A549 (cell line): Measurements from ENCODE around the gene ADARB2. TPM values are rescaled to one million over a fixed set of nuclear protein-coding genes. Genes with fewer than 3 reads are reported as not detected.

Experiments used
- ATAC-seq, 2 experiments: fragments of 200-7000 bp in 1 of 2; fragments of >200 bp in 1 of 2; cut with Nextera tagmentation in 1 of 2; cut with Tn5 transposase in 1 of 2; 3 replicates each; pipeline versions ENCODE4 v1.8.0 to v1.9.1; 2018 to 2020; ENCODE audit warnings: mild to moderate bottlenecking in 1 of 2, moderate library complexity in 1 of 2
- CTCF ChIA-PET: fragments of 300-600 bp; sonication (Branson Sonifier 250); formaldehyde crosslinking; extraction: SDS; loops from one replicate; lab custom pipeline; 2021; ENCODE audit warnings: antibody characterized with exemption, inconsistent platforms; lab: Yijun Ruan, JAX
- POLR2A ChIA-PET: fragments of 350-600 bp; formaldehyde crosslinking; extraction: SDS; loops from one replicate; lab custom pipeline; 2021; ENCODE audit warnings: antibody characterized with exemption, inconsistent platforms; lab: Yijun Ruan, JAX
- DNase-seq, 2 experiments: peaks; one replicate each; pipeline versions ENCODE4 v3.0.0 to v3.0.0-alpha.2; 2011 to 2016; ENCODE audit warnings: low read depth in 1 of 2, low spot score in 1 of 2
- FAIRE-seq: peaks from 2 replicates; lab custom pipeline; 2011; peaks lifted over from hg19 to GRCh38; lab: Jason Lieb, UNC
- H3K27ac ChIP-seq, 2 experiments: fragments of >200 bp; sonication (Bioruptor Twin); formaldehyde crosslinking; 3 replicates each; pipeline ENCODE4 v1.5.1; 2016 to 2017
- H3K4me1 ChIP-seq: fragments of >200 bp; sonication (Bioruptor Twin); formaldehyde crosslinking; 3 replicates; pipeline ENCODE4 v1.6.1; 2016
- H3K4me2 ChIP-seq: fragments of >200 bp; sonication (Bioruptor Twin); formaldehyde crosslinking; 3 replicates; pipeline ENCODE4 v1.6.1; 2016
- H3K4me3 ChIP-seq: fragments of >200 bp; sonication (Bioruptor Twin); formaldehyde crosslinking; 3 replicates; pipeline ENCODE4 v1.5.1; 2016
- H3K9me3 ChIP-seq: fragments of >200 bp; sonication (Bioruptor Twin); formaldehyde crosslinking; 3 replicates; pipeline ENCODE4 v1.6.1; 2016
- BCL3 ChIP-seq: fragments of >200 bp; sonication (Bioruptor Twin); formaldehyde crosslinking; IDR thresholded peaks from 3 replicates; pipeline ENCODE4 v1.6.1; 2016
- CBX8 ChIP-seq: fragments of 200-600 bp; sonication (generic); IDR thresholded peaks from 2 replicates; pipeline ENCODE4 v1.6.1; 2016
- E2F6 ChIP-seq: IDR thresholded peaks from 2 replicates; pipeline ENCODE4 v1.6.1; 2012; ENCODE audit warnings: low read depth, borderline replicate concordance
- EHMT2 ChIP-seq: fragments of 200-600 bp; sonication (generic); IDR thresholded peaks from 2 replicates; pipeline ENCODE4 v1.6.1; 2016; ENCODE audit warnings: antibody characterized with exemption, low read depth, mild to moderate bottlenecking, moderate library complexity
- ELK1 ChIP-seq: fragments of 150-350 bp; IDR thresholded peaks from 2 replicates; pipeline ENCODE4 v1.6.1; 2014; ENCODE audit warnings: low read depth, mild to moderate bottlenecking, low read length
- EP300 ChIP-seq, 2 experiments: fragments of >200 bp; sonication (Bioruptor Twin); formaldehyde crosslinking; IDR thresholded peaks; 2 replicates in 1 of 2; 3 replicates in 1 of 2; pipeline ENCODE4 v1.6.1; 2016 to 2017
- FOSB ChIP-seq: fragments of 250-450 bp; sonication (Bioruptor Pico); IDR thresholded peaks from 2 replicates; pipeline ENCODE4 v1.5.0; 2020; ENCODE audit warnings: mild to moderate bottlenecking, moderate library complexity
- FOXS1 ChIP-seq: fragments of 250-450 bp; sonication (Bioruptor Pico); IDR thresholded peaks from 2 replicates; pipeline ENCODE4 v1.5.0; 2020; ENCODE audit warnings: mild to moderate bottlenecking, moderate library complexity
- GATA3 ChIP-seq: IDR thresholded peaks from 2 replicates; pipeline ENCODE4 v1.6.1; 2012; ENCODE audit warnings: borderline replicate concordance
- HES2 ChIP-seq: fragments of >200 bp; sonication (Bioruptor Twin); formaldehyde crosslinking; IDR thresholded peaks from 2 replicates; pipeline ENCODE4 v1.6.1; 2016
- HOXB13 ChIP-seq: fragments of 250-450 bp; sonication (Bioruptor Pico); IDR thresholded peaks from 2 replicates; pipeline ENCODE4 v1.5.0; 2020; ENCODE audit warnings: low read depth, mild to moderate bottlenecking, moderate library complexity
- HOXB5 ChIP-seq: fragments of 250-450 bp; sonication (Bioruptor Pico); IDR thresholded peaks from 2 replicates; pipeline ENCODE4 v1.5.0; 2020; ENCODE audit warnings: mild to moderate bottlenecking, moderate library complexity
- KDM5A ChIP-seq: fragments of 200-600 bp; sonication (generic); IDR thresholded peaks from 2 replicates; pipeline ENCODE4 v1.6.1; 2016; ENCODE audit warnings: antibody characterized with exemption, mild to moderate bottlenecking
- MAZ ChIP-seq: fragments of 150-350 bp; IDR thresholded peaks from 2 replicates; pipeline ENCODE4 v1.6.1; 2014; ENCODE audit warnings: antibody characterized with exemption, low read depth, low read length, borderline replicate concordance
- NFE2L2 ChIP-seq: fragments of 150-350 bp; conservative IDR thresholded peaks from 2 replicates; pipeline ENCODE4 v1.6.1; 2014; ENCODE audit warnings: low read length
- PBX3 ChIP-seq: IDR thresholded peaks from 2 replicates; pipeline ENCODE4 v1.6.1; 2012
- RAD21 ChIP-seq, 2 experiments: fragments of >200 bp in 1 of 2; sonication (Bioruptor Twin) in 1 of 2; formaldehyde crosslinking in 1 of 2; IDR thresholded peaks in 1 of 2; conservative IDR thresholded peaks in 1 of 2; 2 replicates in 1 of 2; 3 replicates in 1 of 2; pipeline ENCODE4 v1.6.1; 2012 to 2018; ENCODE audit warnings: inconsistent platforms in 1 of 2
- RARB ChIP-seq: fragments of 250-450 bp; sonication (Bioruptor Pico); IDR thresholded peaks from 2 replicates; pipeline ENCODE4 v1.8.0; 2021; ENCODE audit warnings: mild to moderate bottlenecking, moderate library complexity
- RCOR1 ChIP-seq: fragments of 150-350 bp; IDR thresholded peaks from 2 replicates; pipeline ENCODE4 v1.6.1; 2014; ENCODE audit warnings: antibody characterized with exemption, low read length, low read depth
- SMC3 ChIP-seq: fragments of >200 bp; sonication (Bioruptor Twin); formaldehyde crosslinking; IDR thresholded peaks from 3 replicates; pipeline ENCODE4 v1.6.1; 2018; ENCODE audit warnings: inconsistent platforms
- SREBF2 ChIP-seq: fragments of 450-650 bp; IDR thresholded peaks from 2 replicates; pipeline ENCODE4 v1.6.1; 2014; ENCODE audit warnings: mild to moderate bottlenecking, moderate library complexity
- TP53 ChIP-seq: fragments of 250-450 bp; sonication (Bioruptor Pico); IDR thresholded peaks from 2 replicates; pipeline ENCODE4 v1.5.0; 2021; ENCODE audit warnings: mild to moderate bottlenecking, moderate library complexity
- USF2 ChIP-seq: fragments of 450-650 bp; IDR thresholded peaks from 2 replicates; pipeline ENCODE4 v1.6.1; 2014; ENCODE audit warnings: antibody characterized with exemption
- ZC3H11A ChIP-seq: fragments of 450-650 bp; IDR thresholded peaks from 2 replicates; pipeline ENCODE4 v1.6.1; 2014; ENCODE audit warnings: antibody characterized with exemption, mild to moderate bottlenecking
- WGBS: methylation state at CpG from one replicate; pipeline ENCODE4 v1.1.6; 2017; ENCODE audit errors: missing lambda C conversion rate; 5-methylcytosine and 5-hydroxymethylcytosine counted together
- polyA plus RNA-seq, 4 experiments: library from polyadenylated mRNA; depleted of rRNA in 3 of 4; stranded (reverse); fragments of >200 nt; fragmentation: RNase III in 1 of 4; extraction: RNeasy Plus Mini Kit Qiagen cat#74134 plus additional on column Dnase treatment in 1 of 4; gene quantifications; 2 replicates in 3 of 4; 3 replicates in 1 of 4; pipeline ENCODE4 v1.2.3, GENCODE V29; 2011 to 2017

Gene ADARB2
- polyA plus RNA-seq, 2 of the 4 experiments (the other 2 are of a cell fraction) = not detected

- TF ChIP-seq PBX3 = no peak
- no peak for TF ChIP-seq ZC3H11A
- TF ChIP-seq NFE2L2 = no peak
- TF ChIP-seq BCL3 = no peak
- TF ChIP-seq FOSB (CRISPR knock-in tag) = no peak
- no peak for TF ChIP-seq SREBF2
- TF ChIP-seq E2F6 = no peak
These were observed 193.7 kb downstream of the ADARB2 start (continued) for GRCh38 chr10:1543596-1543995.

GRCh38 chr10:1542941-1543340, 194.4 kb downstream of the ADARB2 start:
- Histone ChIP-seq H3K4me1 (no peaks in the 10 kb centered on the region), H3K27ac (no peak overlapping the region), H3K4me3 (no peak overlapping the region), H3K9me3 (no peaks in the 10 kb centered on the region), H3K4me2 (no peak overlapping the region)
- no peak for TF ChIP-seq SMC3
- TF ChIP-seq RCOR1 = no peak
- no peak for TF ChIP-seq TP53 (CRISPR knock-in tag)
- no peak for TF ChIP-seq MAZ
- TF ChIP-seq FOXS1 = no peak
- TF ChIP-seq USF2 = no peak
- TF ChIP-seq E2F6 = no peak
- TF ChIP-seq HOXB5 (CRISPR knock-in tag) = no peak
- TF ChIP-seq HES2 = no peak
- no peak for TF ChIP-seq HOXB13
- TF ChIP-seq RARB (CRISPR knock-in tag) = no peak
- TF ChIP-seq KDM5A = no peak
- ATAC-seq = no peak
- no peak for DNase-seq
- no peak for FAIRE-seq
- CTCF ChIA-PET = interaction anchor here (1.6 kb wide), 1 partner anchor 15 kb away, joined by 4 read pairs; no protein-coding TSS in a partner anchor
- POLR2A ChIA-PET = no interaction called here
- 74% methylated on average over 21 of the region's 21 CpGs for WGBS

- CTCF ChIA-PET = no interaction called here
- POLR2A ChIA-PET = no interaction called here
- Histone ChIP-seq H3K4me2 (no peak overlapping the region), H3K4me3 (no peak overlapping the region), H3K9me3 (no peaks in the 10 kb centered on the region), H3K4me1 (no peaks in the 10 kb centered on the region), H3K27ac (no peak overlapping the region)
- DNase-seq (no peak), FAIRE-seq (no peak), ATAC-seq (no peak)
- TF ChIP-seq PBX3 (no peak), GATA3 (no peak), CBX8 (no peak), SMC3 (no peak), KDM5A (no peak), ELK1 (no peak), RAD21 (conservative IDR thresholded peaks at IDR 0.05 in 1 of 2, IDR thresholded peaks at IDR 0.05 in 1 of 2) (no peak), EP300 (IDR thresholded peaks at IDR 0.05) (no peak), TP53 (CRISPR knock-in tag) (no peak), EHMT2 (no peak)
- WGBS = 27% methylated on average over 10 of the region's 14 CpGs
These were observed 197.2 kb downstream of the ADARB2 start for GRCh38 chr10:1540144-1540543.
